Measurements from ENCODE around the gene TRPC4. TPM values are rescaled to one million over a fixed set of nuclear protein-coding genes. Genes with fewer than 3 reads are reported as not detected.

TRPC4 gene
- total and polyA plus RNA-seq, 10 donors = 0.06 to 0.42 (median 0.15) TPM; not detected in 4

- no peaks in the 10 kb centered on the region for H3K27me3 ChIP-seq (replicated peaks in 1 of 7)
- DNase-seq = no peak
- no peaks in the 10 kb centered on the region for H3K4me1 ChIP-seq
- H3K36me3 ChIP-seq = no peaks in the 10 kb centered on the region
- H3K9me3 ChIP-seq = no peaks in the 10 kb centered on the region
- intact Hi-C loops (cut with DNase I; ENCODE audit: low total_unique reads) = no loop called here
- no peak overlapping the region for H3K4me3 ChIP-seq
- WGBS, 5 donors = 84 to 92% (median 90%) methylated on average over 9 of the region's 9 CpGs
- H3K27ac ChIP-seq = no peak overlapping the region
- TF ChIP-seq CTCF (IDR thresholded peaks at IDR 0.05 in 8 of 11, conservative IDR thresholded peaks at IDR 0.05 in 3 of 11) (no peak), POLR2AphosphoS5 (IDR thresholded peaks at IDR 0.05) (no peak), POLR2A (IDR thresholded peaks at IDR 0.05) (no peak)
Measured at GRCh38 chr13:37751025-37751424, 118.5 kb downstream of the TRPC4 start.

GRCh38 chr13:37748913-37749312 lies 120.7 kb downstream of the TRPC4 start:
- H3K27me3 ChIP-seq (replicated peaks in 1 of 7) = no peaks in the 10 kb centered on the region
- intact Hi-C loops (cut with DNase I; ENCODE audit: low total_unique reads) = no loop called here
- 58 to 83% (median 75%) methylated on average over 3 of the region's 3 CpGs for WGBS, 5 donors
- H3K36me3 ChIP-seq = no peaks in the 10 kb centered on the region
- DNase-seq = no peak
- no peaks in the 10 kb centered on the region for H3K9me3 ChIP-seq
- no peak overlapping the region for H3K27ac ChIP-seq
- no peak overlapping the region for H3K4me3 ChIP-seq
- H3K4me1 ChIP-seq = no peaks in the 10 kb centered on the region
- TF ChIP-seq POLR2AphosphoS5 (IDR thresholded peaks at IDR 0.05) (no peak), POLR2A (IDR thresholded peaks at IDR 0.05) (no peak), CTCF (IDR thresholded peaks at IDR 0.05 in 8 of 11, conservative IDR thresholded peaks at IDR 0.05 in 3 of 11) (no peak)

GRCh38 chr13:37747071-37747612 lies 122.4 kb downstream of the TRPC4 start:
- Histone ChIP-seq H3K9me3 (no peaks in the 10 kb centered on the region), H3K36me3 (no peaks in the 10 kb centered on the region), H3K27me3 (replicated peaks in 1 of 7) (no peaks in the 10 kb centered on the region), H3K4me1 (no peaks in the 10 kb centered on the region), H3K27ac (no peak overlapping the region), H3K4me3 (no peak overlapping the region)
- WGBS, 5 donors = 50 to 70% (median 58%) methylated on average over 5 of the region's 5 CpGs
- no peak for TF ChIP-seq POLR2A (IDR thresholded peaks at IDR 0.05)
- intact Hi-C loops (cut with DNase I; ENCODE audit: low total_unique reads) = no loop called here
- DNase-seq = no peak

GRCh38 chr13:37741536-37741935 lies 128.0 kb downstream of the TRPC4 start:
- DNase-seq = no peak
- intact Hi-C loops (cut with DNase I; ENCODE audit: low total_unique reads) = no loop called here
- Histone ChIP-seq H3K9me3 (no peaks in the 10 kb centered on the region), H3K4me3 (no peak overlapping the region), H3K27me3 (replicated peaks in 1 of 7) (no peaks in the 10 kb centered on the region), H3K27ac (no peak overlapping the region), H3K4me1 (no peaks in the 10 kb centered on the region), H3K36me3 (no peaks in the 10 kb centered on the region)
- no peak for TF ChIP-seq POLR2A (IDR thresholded peaks at IDR 0.05)
- TF ChIP-seq CTCF (IDR thresholded peaks at IDR 0.05 in 8 of 11, conservative IDR thresholded peaks at IDR 0.05 in 3 of 11) = no peak
- no peak for TF ChIP-seq POLR2AphosphoS5 (IDR thresholded peaks at IDR 0.05)
- 73 to 83% (median 77%) methylated on average over 7 of the region's 7 CpGs for WGBS, 5 donors

GRCh38 chr13:37736045-37736444 lies 133.5 kb downstream of the TRPC4 start:
- H3K4me1 ChIP-seq = no peaks in the 10 kb centered on the region
- no peaks in the 10 kb centered on the region for H3K9me3 ChIP-seq
- no peak overlapping the region for H3K4me3 ChIP-seq
- no peak overlapping the region for H3K27ac ChIP-seq
- no peak for DNase-seq
- intact Hi-C loops (cut with DNase I; ENCODE audit: low total_unique reads) = no loop called here
- WGBS, 5 donors = 80 to 92% (median 88%) methylated on average over 3 of the region's 3 CpGs
- no peaks in the 10 kb centered on the region for H3K27me3 ChIP-seq (replicated peaks in 1 of 7)
- TF ChIP-seq POLR2AphosphoS5 (IDR thresholded peaks at IDR 0.05) = no peak
- no peak for TF ChIP-seq POLR2A (IDR thresholded peaks at IDR 0.05)
- TF ChIP-seq CTCF (IDR thresholded peaks at IDR 0.05 in 8 of 11, conservative IDR thresholded peaks at IDR 0.05 in 3 of 11) = no peak
- no peaks in the 10 kb centered on the region for H3K36me3 ChIP-seq

Measured in spleen (tissue), 11 donors.